HAP-1 (cell line): ENCODE results near the gene CCDC88B.
"Not testable (repeated sequence)": the region's sequence is repeated elsewhere in the genome, so short reads cannot be mapped to it uniquely, and the experiment has no call there.

Experiments used
- DNase-seq, 2 experiments: peaks; one replicate each; pipeline ENCODE4 v3.0.0-alpha.2; 2016 to 2020; ENCODE audit warnings: low spot score in 2 of 2
- H3K27me3 ChIP-seq: fragments of 250-450 bp; sonication (Bioruptor Pico); 2 replicates; pipeline ENCODE4 v1.5.1; 2020; ENCODE audit warnings: low read depth, mild to moderate bottlenecking, moderate library complexity
- H3K36me3 ChIP-seq: fragments of 250-450 bp; sonication (Bioruptor Pico); replicated peaks from 2 replicates; pipeline ENCODE4 v1.5.1; 2020; ENCODE audit warnings: mild to moderate bottlenecking
- H3K4me1 ChIP-seq: fragments of 250-450 bp; sonication (Bioruptor Pico); 2 replicates; pipeline ENCODE4 v1.5.1; 2020; ENCODE audit warnings: mild to moderate bottlenecking
- H3K4me3 ChIP-seq: fragments of 250-450 bp; sonication (Bioruptor Pico); 2 replicates; pipeline ENCODE4 v1.5.1; 2020; ENCODE audit warnings: mild to moderate bottlenecking, moderate library complexity
- H3K9me3 ChIP-seq: fragments of 250-450 bp; sonication (Bioruptor Pico); 2 replicates; pipeline ENCODE4 v1.5.1; 2020; ENCODE audit warnings: mild to moderate bottlenecking, moderate library complexity
- in situ Hi-C: fragments of 300-500 bp; cut with MboI; formaldehyde crosslinking; loops from 3 replicates; pipeline ENCODE4 v1.14.3; 2020; ENCODE audit warnings: low sequenced_read_pairs, inconsistent platforms, mixed read lengths

Gene CCDC88B

DNA sequence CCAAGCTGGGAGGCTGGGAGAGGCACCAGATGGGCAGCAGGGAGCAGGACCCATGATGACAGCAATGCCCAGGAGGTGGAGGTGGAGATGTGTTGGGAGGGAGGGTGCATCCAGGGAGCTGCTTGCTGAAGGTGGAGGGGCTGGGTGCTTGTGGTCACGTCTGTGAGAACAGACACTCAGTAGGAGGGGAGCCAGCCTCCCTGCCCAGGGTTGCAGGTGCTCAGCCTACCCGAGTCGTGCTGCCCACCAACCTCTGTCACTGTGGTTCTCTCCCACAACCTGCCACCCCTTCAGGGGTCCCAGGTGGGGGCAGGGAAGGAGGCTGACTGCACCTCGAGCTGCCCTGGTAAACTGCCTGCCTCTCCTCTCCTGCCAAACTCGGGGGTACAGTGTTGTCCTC is 16.6 kb upstream of the CCDC88B start:
- Histone ChIP-seq H3K9me3 (no peaks in the 10 kb centered on the region; the same call in 1 of the 2 replicates), H3K27me3 (no peaks in the 10 kb centered on the region), H3K4me3 (no peak overlapping the region), H3K36me3 (peaks cover 26% of the 10 kb centered on the region), H3K4me1 (peaks cover 8% of the 10 kb centered on the region)
- DNase-seq, result no peak
- in situ Hi-C loops, result no loop called here

DNA sequence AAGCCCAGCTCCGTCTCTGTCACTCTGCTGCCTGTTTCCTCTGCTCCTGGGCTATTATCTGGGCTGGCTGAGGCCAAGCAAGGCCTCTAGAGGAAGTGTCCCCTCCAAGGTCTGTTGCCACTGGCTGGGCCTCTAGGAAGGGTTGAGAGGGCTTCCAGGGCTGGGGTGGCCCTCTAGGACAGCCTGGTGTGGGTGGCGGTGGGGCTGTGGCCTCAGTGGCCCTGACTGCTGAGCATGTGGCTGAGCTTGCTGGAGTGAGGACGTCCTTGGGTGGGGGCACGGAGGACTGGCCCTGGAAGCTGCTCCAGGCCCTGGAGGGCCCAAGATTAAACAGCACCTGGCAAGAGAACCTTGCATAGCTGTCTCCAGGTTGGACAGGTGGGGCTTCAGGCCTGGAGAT is 16.0 kb upstream of the CCDC88B start:
- H3K27me3 ChIP-seq, DNase-seq, H3K4me3 ChIP-seq, H3K4me1 ChIP-seq, in situ Hi-C loops, H3K9me3 ChIP-seq: not testable (repeated sequence)
- H3K36me3 ChIP-seq, result peaks cover 26% of the 10 kb centered on the region

- in situ Hi-C loops, result no loop called here
- peaks cover 19% of the 10 kb centered on the region for H3K36me3 ChIP-seq
- H3K9me3 ChIP-seq, result no peaks in the 10 kb centered on the region; the same call in 1 of the 2 replicates
- no peak for DNase-seq
- no peaks in the 10 kb centered on the region for H3K4me1 ChIP-seq
- H3K4me3 ChIP-seq, result no peak overlapping the region
- H3K27me3 ChIP-seq, result no peaks in the 10 kb centered on the region
Observed at GRCh38 chr11:64324692-64325469, 15.1 kb upstream of the CCDC88B start.

DNA sequence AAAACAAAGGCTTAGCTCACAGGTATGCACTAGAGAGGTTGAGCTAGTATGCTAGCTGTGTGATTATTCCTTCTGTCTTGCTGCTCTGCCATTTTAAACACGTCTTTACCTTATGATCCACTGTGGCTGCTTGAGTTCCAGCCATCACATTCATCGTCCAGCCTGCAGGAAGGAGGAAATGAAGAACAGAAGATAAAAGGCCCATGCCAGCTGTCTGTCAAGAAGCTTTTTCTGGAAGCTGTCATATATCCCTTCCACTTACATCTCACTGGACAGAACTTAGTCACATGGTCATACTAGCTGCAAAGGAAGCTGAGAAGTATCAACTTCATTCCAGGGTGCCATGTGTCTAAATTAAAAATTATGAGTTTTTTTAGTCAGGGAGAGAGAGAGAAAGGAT is 12.6 kb upstream of the CCDC88B start:
- H3K27me3 ChIP-seq, result no peaks in the 10 kb centered on the region
- H3K36me3 ChIP-seq, result peaks cover 6% of the 10 kb centered on the region; the same call in 1 of the 2 replicates
- no peak overlapping the region for H3K4me3 ChIP-seq
- DNase-seq, result no peak
- in situ Hi-C loops, result no loop called here
- no peaks in the 10 kb centered on the region; the same call in 1 of the 2 replicates for H3K9me3 ChIP-seq
- H3K4me1 ChIP-seq, result peaks cover 5% of the 10 kb centered on the region; the same call in 1 of the 2 replicates

DNA sequence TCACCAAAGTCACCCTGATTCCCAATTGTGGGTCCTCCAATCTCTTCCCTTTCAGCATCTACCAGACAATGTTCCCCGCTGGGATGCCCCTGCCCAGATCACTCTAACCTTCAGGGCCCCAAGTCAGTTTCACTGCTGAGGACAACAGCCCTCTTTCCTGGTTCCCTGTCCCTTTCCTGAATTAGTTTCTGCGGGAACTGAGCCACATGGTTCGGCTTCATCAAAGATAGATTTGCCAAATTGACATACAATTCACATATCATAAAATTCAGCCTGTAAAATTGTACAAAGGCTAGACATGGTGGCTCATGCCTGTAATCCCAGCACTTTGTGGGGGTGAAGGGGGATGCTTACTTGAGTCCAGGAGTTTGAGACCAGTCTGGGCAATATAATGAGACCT is 12.0 kb upstream of the CCDC88B start:
- Histone ChIP-seq H3K36me3 (no peaks in the 10 kb centered on the region), H3K4me1 (peaks cover 5% of the 10 kb centered on the region; the same call in 1 of the 2 replicates), H3K4me3 (no peak overlapping the region), H3K27me3 (no peaks in the 10 kb centered on the region), H3K9me3 (no peaks in the 10 kb centered on the region; the same call in 1 of the 2 replicates)
- in situ Hi-C loops, result no loop called here
- DNase-seq, result no peak

DNA sequence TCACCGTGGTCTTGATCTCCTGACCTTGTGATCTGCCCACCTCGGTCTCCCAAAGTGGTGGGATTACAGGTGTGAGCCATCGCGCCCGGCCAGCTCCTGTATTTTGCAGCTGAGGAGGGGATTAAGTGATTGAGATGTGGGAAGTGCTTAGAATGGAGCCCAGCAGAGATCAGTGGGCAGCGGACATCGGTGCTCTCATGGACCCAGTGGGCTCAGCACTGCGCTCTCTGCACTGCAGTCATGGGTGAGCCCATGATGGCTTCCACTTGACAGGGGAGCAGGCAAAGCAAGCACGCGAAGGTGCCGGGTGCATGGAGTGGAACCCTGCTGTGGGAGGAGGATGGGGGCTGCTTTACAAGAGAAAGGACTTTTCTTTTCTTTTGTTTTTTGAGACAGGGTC is 9.1 kb upstream of the CCDC88B start:
- in situ Hi-C loops, result no loop called here
- H3K9me3 ChIP-seq, result no peaks in the 10 kb centered on the region; the same call in 1 of the 2 replicates
- H3K27me3 ChIP-seq, result no peaks in the 10 kb centered on the region
- H3K36me3 ChIP-seq, result no peaks in the 10 kb centered on the region
- H3K4me1 ChIP-seq, result peaks cover 5% of the 10 kb centered on the region; the same call in 1 of the 2 replicates
- DNase-seq, result no peak
- H3K4me3 ChIP-seq, result no peak overlapping the region

- in situ Hi-C loops, result no loop called here
- peaks cover 5% of the 10 kb centered on the region; the same call in 1 of the 2 replicates for H3K4me1 ChIP-seq
- DNase-seq, result peak; percentile 37 to 76
- H3K27me3 ChIP-seq, result no peaks in the 10 kb centered on the region
- no peaks in the 10 kb centered on the region for H3K36me3 ChIP-seq
- H3K4me3 ChIP-seq, result no peak overlapping the region
- H3K9me3 ChIP-seq, result no peaks in the 10 kb centered on the region; the same call in 1 of the 2 replicates
Observed at GRCh38 chr11:64331569-64332371, 8.2 kb upstream of the CCDC88B start.

- in situ Hi-C loops, result no loop called here
- no peak for DNase-seq
- Histone ChIP-seq H3K9me3 (no peaks in the 10 kb centered on the region), H3K27me3 (no peaks in the 10 kb centered on the region), H3K4me3 (no peak overlapping the region), H3K4me1 (peaks cover 12% of the 10 kb centered on the region), H3K36me3 (no peaks in the 10 kb centered on the region)
Observed at GRCh38 chr11:64333556-64333955, 6.4 kb upstream of the CCDC88B start.

- H3K4me1 ChIP-seq, result peaks cover 12% of the 10 kb centered on the region
- no peaks in the 10 kb centered on the region for H3K36me3 ChIP-seq
- H3K27me3 ChIP-seq, result no peaks in the 10 kb centered on the region
- H3K9me3 ChIP-seq, result no peaks in the 10 kb centered on the region
- peak in 1 of 2 experiments; percentile 54 for DNase-seq
- no peak overlapping the region for H3K4me3 ChIP-seq
- in situ Hi-C loops, result no loop called here
Observed at GRCh38 chr11:64334764-64335735, 5.0 kb upstream of the CCDC88B start.

DNA sequence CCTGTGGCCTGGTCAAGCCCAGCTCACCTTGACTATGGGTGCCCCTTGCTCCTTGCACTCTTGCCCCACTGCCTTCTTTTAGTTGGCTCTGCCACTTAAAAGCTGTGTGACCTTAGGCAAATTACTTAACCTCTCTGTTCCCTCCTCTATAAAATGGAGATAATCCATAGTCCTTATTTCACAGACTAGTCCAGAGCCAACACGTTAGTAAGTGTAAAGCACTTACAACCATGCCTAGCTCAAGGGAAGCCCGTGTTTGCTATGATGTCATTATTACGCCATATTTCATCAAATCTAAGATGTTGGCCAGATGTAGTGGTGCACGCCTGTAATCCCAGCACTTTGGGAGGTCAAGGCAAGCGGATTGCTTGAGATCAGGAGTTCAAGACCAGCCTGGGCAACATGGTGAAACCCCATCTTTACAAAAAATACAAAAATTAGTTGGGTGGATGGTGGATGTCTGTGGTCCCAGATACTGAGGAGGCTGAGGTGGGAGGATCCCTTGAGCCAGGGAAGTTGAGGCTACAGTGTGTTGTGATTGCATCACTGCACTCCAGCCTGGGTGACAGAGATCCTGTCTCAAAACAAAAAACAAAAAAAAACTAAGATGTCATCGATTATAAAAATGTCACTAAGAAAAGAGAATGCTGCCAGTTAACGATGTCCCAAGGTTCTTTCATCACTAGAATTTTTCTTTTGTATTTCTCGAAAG is 2.3 kb upstream of the CCDC88B start:
- DNase-seq, result peak in 1 of 2 experiments; percentile 8
- Histone ChIP-seq H3K36me3 (no peaks in the 10 kb centered on the region), H3K9me3 (no peaks in the 10 kb centered on the region), H3K27me3 (no peaks in the 10 kb centered on the region), H3K4me3 (no peak overlapping the region), H3K4me1 (peaks cover 11% of the 10 kb centered on the region)
- in situ Hi-C loops, result no loop called here

DNA sequence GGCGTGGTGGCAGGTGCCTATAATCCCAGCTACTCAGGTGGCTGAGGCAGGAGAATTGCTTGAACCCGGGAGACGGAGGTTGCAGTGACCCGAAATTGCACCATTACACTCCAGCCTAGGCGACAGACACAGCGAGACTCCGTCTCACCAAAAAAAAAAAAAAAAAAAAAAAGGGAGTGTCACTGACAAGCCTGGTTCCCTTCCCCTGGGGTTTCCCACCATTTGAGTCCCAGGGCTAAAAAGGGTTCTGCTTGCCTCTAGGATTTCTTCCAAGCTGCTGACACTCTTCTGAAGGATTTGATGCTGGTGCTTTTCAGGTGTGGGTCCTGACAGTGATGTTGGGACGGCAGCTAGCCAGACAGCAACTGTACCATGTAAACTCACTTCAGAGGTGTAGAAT is 1.3 kb upstream of the CCDC88B start:
- Histone ChIP-seq H3K36me3 (no peaks in the 10 kb centered on the region), H3K4me1 (peaks cover 11% of the 10 kb centered on the region), H3K9me3 (no peaks in the 10 kb centered on the region), H3K4me3 (no peak overlapping the region), H3K27me3 (no peaks in the 10 kb centered on the region)
- in situ Hi-C loops, result no loop called here
- no peak for DNase-seq

DNA sequence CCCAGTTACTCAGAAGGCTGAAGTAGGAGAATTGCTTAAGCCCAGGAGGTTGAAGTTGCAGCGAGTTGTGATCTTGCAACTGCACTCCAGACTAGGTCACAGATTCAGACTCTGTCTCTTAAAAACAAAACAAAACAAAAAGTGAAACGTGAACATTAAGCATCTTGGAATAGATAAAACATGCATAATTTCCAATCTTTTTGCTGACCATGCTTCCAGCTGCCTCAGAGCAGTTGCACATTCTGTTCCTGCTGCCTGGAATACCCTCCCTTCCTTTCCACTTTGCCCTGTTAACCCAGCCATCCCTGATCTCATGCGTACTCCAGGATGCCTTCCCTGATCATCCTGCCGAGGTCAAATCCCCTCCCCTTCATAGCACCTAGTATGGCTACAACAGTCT is 718 bp upstream of the CCDC88B start:
- Histone ChIP-seq H3K9me3 (no peaks in the 10 kb centered on the region), H3K4me1 (peaks cover 11% of the 10 kb centered on the region), H3K36me3 (no peaks in the 10 kb centered on the region), H3K4me3 (no peak overlapping the region), H3K27me3 (no peaks in the 10 kb centered on the region)
- no peak for DNase-seq
- in situ Hi-C loops, result no loop called here
